Islet of Langerhans (tissue), 1 donor: ENCODE data around the gene TAS1R3.

Experiments
- FAIRE-seq: peaks from one replicate; lab custom pipeline; 2011; peaks lifted over from hg19 to GRCh38; lab: Jason Lieb, UNC

Gene TAS1R3

GRCh38 chr1:1324524-1325287, 6.4 kb upstream of the TAS1R3 start, which contains the start of the genes CPTP and INTS11:
Gene CPTP (plus strand): TSS chr1:1324802. CDS start chr1:1326911, 2,109 bp downstream.
Gene INTS11 (minus strand): TSS chr1:1324660. CDS start chr1:1324608, 52 bp downstream.
- no peak for FAIRE-seq

- FAIRE-seq, result no peak
These were observed 5.6 kb upstream of the TAS1R3 start for GRCh38 chr1:1325288-1326074.

- FAIRE-seq, result no peak
These were observed 4.9 kb upstream of the TAS1R3 start for GRCh38 chr1:1326075-1326605.

- FAIRE-seq, result no peak
These were observed 3.8 kb upstream of the TAS1R3 start for GRCh38 chr1:1327291-1327690.

- no peak for FAIRE-seq
These were observed 2.8 kb upstream of the TAS1R3 start for GRCh38 chr1:1328254-1328653.

GRCh38 chr1:1329304-1330210, 1.5 kb upstream of the TAS1R3 start:
- no peak for FAIRE-seq

GRCh38 chr1:1330366-1331067, 563 bp upstream of the TAS1R3 start:
- no peak for FAIRE-seq

- FAIRE-seq, result no peak
These were observed 1.1 kb downstream of the TAS1R3 start for GRCh38 chr1:1332031-1332755.

GRCh38 chr1:1332774-1333480, 1.8 kb downstream of the TAS1R3 start:
- FAIRE-seq, result no peak

GRCh38 chr1:1333551-1334241, 2.6 kb downstream of the TAS1R3 start:
- no peak for FAIRE-seq

GRCh38 chr1:1334835-1335234, 3.8 kb downstream of the TAS1R3 start:
- FAIRE-seq, result no peak

GRCh38 chr1:1335283-1335682, 4.2 kb downstream of the TAS1R3 start:
- no peak for FAIRE-seq

- no peak for FAIRE-seq
These were observed 4.7 kb downstream of the TAS1R3 start for GRCh38 chr1:1335792-1336248.

- no peak for FAIRE-seq
These were observed 5.4 kb downstream of the TAS1R3 start for GRCh38 chr1:1336446-1336845.

GRCh38 chr1:1336931-1337792, 6.1 kb downstream of the TAS1R3 start:
- no peak for FAIRE-seq

- FAIRE-seq, result no peak
These were observed 6.7 kb downstream of the TAS1R3 start for GRCh38 chr1:1337793-1338147.

GRCh38 chr1:1338278-1338677, 7.2 kb downstream of the TAS1R3 start:
- no peak for FAIRE-seq

GRCh38 chr1:1340185-1340584, 9.1 kb downstream of the TAS1R3 start:
- FAIRE-seq, result no peak
